ENCODE measurements around the gene TTC39B. TPM values are rescaled to one million over a fixed set of nuclear protein-coding genes. Genes with fewer than 3 reads are reported as not detected.

The TTC39B gene
- total and polyA plus RNA-seq, 2 donors (not counting 3 experiments of a cell fraction or from before 2014, with no cell fraction given): 1.0 to 5.4 TPM

DNA sequence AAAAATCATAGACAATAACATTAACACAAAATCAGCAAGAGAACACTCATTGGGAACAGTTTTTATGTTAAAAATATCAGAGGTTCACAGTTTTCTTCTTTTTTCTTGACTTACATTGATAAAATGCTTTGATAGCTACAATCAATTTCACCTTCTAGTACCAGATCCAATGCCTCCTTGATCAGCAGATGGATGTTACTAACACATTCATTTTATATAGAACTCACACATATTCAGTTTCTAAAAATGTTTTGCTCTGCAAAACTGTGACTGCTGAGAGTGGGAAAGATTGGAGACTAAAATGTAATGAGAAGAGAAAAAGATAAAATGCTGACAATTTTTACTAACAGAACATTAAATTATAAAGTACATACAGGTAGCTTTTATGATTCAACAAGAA is 143.1 kb downstream of the TTC39B start:
- ChIA-PET POLR2A (no interaction called here), CTCF (no interaction called here)
- Histone ChIP-seq H3K4me1 (ENCODE audit: control insufficient read depth, extremely low read depth, insufficient read depth, low read length) (peaks cover 7% of the 10 kb centered on the region), H3K4me2 (ENCODE audit: insufficient read depth, low read length) (no peak overlapping the region), H4K20me1 (replicated peaks; ENCODE audit: control insufficient read depth, extremely low read depth, insufficient read depth, low read length) (no peaks in the 10 kb centered on the region), H3K9me3 (replicated peaks; ENCODE audit: control insufficient read depth, insufficient read depth, low read length) (no peaks in the 10 kb centered on the region), H2AFZ (ENCODE audit: low read depth, low read length) (no peak overlapping the region), H3K9ac (replicated peaks; ENCODE audit: extremely low read depth, insufficient read depth, low read length) (no peak overlapping the region), H3K4me3 (replicated peaks in 1 of 3; ENCODE audit: insufficient read depth in 1 of 3, low read depth in 1 of 3, low read length in 3 of 3) (no peak overlapping the region), H3K27ac (ENCODE audit: insufficient read depth, low read depth, low read length) (no peak overlapping the region), H3K36me3 (ENCODE audit: control insufficient read depth in 2 of 2, extremely low read depth in 1 of 2, insufficient read depth in 2 of 2, low read length in 2 of 2) (no peaks in the 10 kb centered on the region), H3K27me3 (ENCODE audit: control insufficient read depth in 2 of 2, insufficient read depth in 2 of 2, low read length in 2 of 2) (no peaks in the 10 kb centered on the region), H3K79me2 (ENCODE audit: control insufficient read depth, insufficient read depth, low read length) (no peaks in the 10 kb centered on the region), H3K9me1 (replicated peaks; ENCODE audit: control insufficient read depth, extremely low read depth, insufficient read depth, low read length) (no peaks in the 10 kb centered on the region)
- DNase-seq (ENCODE audit: low read depth, low spot score) (no peak), FAIRE-seq (no peak)
- no peak for TF ChIP-seq FOS (IDR thresholded peaks at IDR 0.05; ENCODE audit: borderline replicate concordance, insufficient read depth, low read length)
- TF ChIP-seq, protein P1, sequence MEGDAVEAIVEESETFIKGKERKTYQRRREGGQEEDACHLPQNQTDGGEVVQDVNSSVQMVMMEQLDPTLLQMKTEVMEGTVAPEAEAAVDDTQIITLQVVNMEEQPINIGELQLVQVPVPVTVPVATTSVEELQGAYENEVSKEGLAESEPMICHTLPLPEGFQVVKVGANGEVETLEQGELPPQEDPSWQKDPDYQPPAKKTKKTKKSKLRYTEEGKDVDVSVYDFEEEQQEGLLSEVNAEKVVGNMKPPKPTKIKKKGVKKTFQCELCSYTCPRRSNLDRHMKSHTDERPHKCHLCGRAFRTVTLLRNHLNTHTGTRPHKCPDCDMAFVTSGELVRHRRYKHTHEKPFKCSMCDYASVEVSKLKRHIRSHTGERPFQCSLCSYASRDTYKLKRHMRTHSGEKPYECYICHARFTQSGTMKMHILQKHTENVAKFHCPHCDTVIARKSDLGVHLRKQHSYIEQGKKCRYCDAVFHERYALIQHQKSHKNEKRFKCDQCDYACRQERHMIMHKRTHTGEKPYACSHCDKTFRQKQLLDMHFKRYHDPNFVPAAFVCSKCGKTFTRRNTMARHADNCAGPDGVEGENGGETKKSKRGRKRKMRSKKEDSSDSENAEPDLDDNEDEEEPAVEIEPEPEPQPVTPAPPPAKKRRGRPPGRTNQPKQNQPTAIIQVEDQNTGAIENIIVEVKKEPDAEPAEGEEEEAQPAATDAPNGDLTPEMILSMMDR (IDR thresholded peaks at IDR 0.05; ENCODE audit: extremely low read depth in 1 of 2, insufficient read depth in 1 of 2, low read depth in 1 of 2, low read length in 2 of 2): no peak
- TF ChIP-seq GATA2 (IDR thresholded peaks at IDR 0.05; ENCODE audit: insufficient read depth, insufficient read length, low read depth, low read length): no peak
- TF ChIP-seq EZH2 (IDR thresholded peaks at IDR 0.05; ENCODE audit: borderline replicate concordance, low read depth, low read length, severe bottlenecking): no peak
- TF ChIP-seq POLR2A (IDR thresholded peaks at IDR 0.05; ENCODE audit: low read depth, low read length): no peak
- TF ChIP-seq MYC (IDR thresholded peaks at IDR 0.05; ENCODE audit: low read depth, low read length): no peak
- no peak for TF ChIP-seq JUN (IDR thresholded peaks at IDR 0.05; ENCODE audit: borderline replicate concordance, insufficient read depth, insufficient read length, low read depth)
- TF ChIP-seq, protein P2, sequence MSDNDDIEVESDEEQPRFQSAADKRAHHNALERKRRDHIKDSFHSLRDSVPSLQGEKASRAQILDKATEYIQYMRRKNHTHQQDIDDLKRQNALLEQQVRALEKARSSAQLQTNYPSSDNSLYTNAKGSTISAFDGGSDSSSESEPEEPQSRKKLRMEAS (IDR thresholded peaks at IDR 0.05; ENCODE audit: insufficient read depth, insufficient read length): no peak
- TF ChIP-seq POLR2AphosphoS5 (IDR thresholded peaks at IDR 0.05; ENCODE audit: insufficient read depth, low read depth, low read length): no peak
- no TSS peak for BruUV-seq (replicated peaks)
- intact Hi-C loops (cut with micrococcal nuclease): no loop called here
- dilution Hi-C loops (cut with MboI; ENCODE audit: extremely low pct_ligation_motif_present, low sequenced_read_pairs): no loop called here

Measured in endothelial cell of umbilical vein (primary cell).